ENCODE data around the gene DST. TPM values are rescaled to one million over a fixed set of nuclear protein-coding genes. Genes with fewer than 3 reads are reported as not detected.

DST gene
- total and polyA plus RNA-seq, 2 of the 4 experiments (the other 2 are of a cell fraction): 97.7 to 452 TPM

- H3K27ac ChIP-seq (ENCODE audit: insufficient read depth, low read length): no peak overlapping the region
- H3K9me1 ChIP-seq (ENCODE audit: insufficient read depth, low read length): no peaks in the 10 kb centered on the region
- no peak overlapping the region for H2BK20ac ChIP-seq (ENCODE audit: low read depth, low read length)
- no peak overlapping the region for H2BK5ac ChIP-seq (ENCODE audit: low read depth, low read length, poor library complexity, severe bottlenecking)
- H3K9ac ChIP-seq (ENCODE audit: low read depth, low read length): no peak overlapping the region
- no peak overlapping the region for H3K4me2 ChIP-seq (ENCODE audit: low read depth, low read length)
- no peak overlapping the region for H3K4me3 ChIP-seq (ENCODE audit: insufficient read depth, low read depth, low read length)
- WGBS, 2 experiments (ENCODE audit: extremely low coverage in 2 of 2, insufficient read length in 1 of 2): 100% methylated on average over 8 of the region's 34 CpGs; no CpG with 5 or more reads in 1 of the 2 experiments
- DNase-seq (no peak), ATAC-seq (ENCODE audit: low read depth) (no peak)
- H4K20me1 ChIP-seq (ENCODE audit: insufficient read depth, low read length): no peaks in the 10 kb centered on the region
- no peak overlapping the region for H4K8ac ChIP-seq (ENCODE audit: low read depth in 2 of 2, low read length in 2 of 2)
- H3K14ac ChIP-seq (replicated peaks; ENCODE audit: low read depth, low read length): no peak overlapping the region
- in situ Hi-C loops (cut with MboI; ENCODE audit: low sequenced_read_pairs) (no loop called here), intact Hi-C loops (cut with micrococcal nuclease) (no loop called here), dilution Hi-C loops (cut with HindIII; ENCODE audit: low sequenced_read_pairs, unreplicated experiment) (no loop called here)
- H2AK5ac ChIP-seq (ENCODE audit: low read depth, low read length): no peak overlapping the region
- ChIA-PET POLR2A (ENCODE audit: unreplicated experiment) (no interaction called here), CTCF (no interaction called here)
- H2AFZ ChIP-seq (replicated peaks; ENCODE audit: low read length, poor library complexity): no peak overlapping the region
- no peak overlapping the region for H3K18ac ChIP-seq (ENCODE audit: low read depth, low read length)
- no peak overlapping the region for H3K23ac ChIP-seq (ENCODE audit: low read depth, low read length)
- no peak overlapping the region for H2AK9ac ChIP-seq (replicated peaks; ENCODE audit: low read depth, low read length, poor library complexity)
- H3K4me1 ChIP-seq (ENCODE audit: control insufficient read depth, insufficient read depth, low read length): no peaks in the 10 kb centered on the region
- TF ChIP-seq RAD21 (IDR thresholded peaks at IDR 0.05; ENCODE audit: low read length) (no peak), SMC3 (IDR thresholded peaks at IDR 0.05; ENCODE audit: low read depth, low read length) (no peak), ELK1 (IDR thresholded peaks at IDR 0.05; ENCODE audit: borderline replicate concordance, low read depth, low read length) (no peak), NFE2L2 (IDR thresholded peaks at IDR 0.05; ENCODE audit: low read depth, low read length) (no peak), MAZ (IDR thresholded peaks at IDR 0.05; ENCODE audit: borderline replicate concordance, low read depth, low read length) (no peak), RCOR1 (IDR thresholded peaks at IDR 0.05; ENCODE audit: insufficient replicate concordance, low read length) (no peak), CHD1 (IDR thresholded peaks at IDR 0.05; ENCODE audit: low read depth, low read length) (no peak), USF2 (IDR thresholded peaks at IDR 0.05; ENCODE audit: low read depth, low read length) (no peak)
- no peak overlapping the region for H3K4ac ChIP-seq (ENCODE audit: low read depth, low read length)
- H2BK120ac ChIP-seq (ENCODE audit: low read depth, low read length): no peak overlapping the region
- H3K79me1 ChIP-seq (ENCODE audit: low read depth in 1 of 2, low read length in 2 of 2): no peaks in the 10 kb centered on the region
- no peak overlapping the region for H2BK15ac ChIP-seq (ENCODE audit: low read depth, low read length)
- H3K9me3 ChIP-seq (ENCODE audit: control insufficient read depth, insufficient read depth, low read length): peaks cover 11% of the 10 kb centered on the region; the same call in 1 of the 2 replicates
- H4K5ac ChIP-seq (ENCODE audit: low read depth, low read length): no peak overlapping the region
- no TSS peak for BruUV-seq (replicated peaks)
- no peaks in the 10 kb centered on the region for H3K36me3 ChIP-seq (ENCODE audit: control insufficient read depth, insufficient read depth, low read length)
- no peak overlapping the region for H4K91ac ChIP-seq (ENCODE audit: insufficient read depth, low read depth, low read length)
- H3K56ac ChIP-seq (ENCODE audit: extremely low read depth, insufficient read depth, low read length): no peak overlapping the region
- no peaks in the 10 kb centered on the region; the same call in 1 of the 2 replicates for H3K27me3 ChIP-seq (ENCODE audit: control insufficient read depth, insufficient read depth, low read length)
Measured at GRCh38 chr6:56430629-56431600, 211.8 kb downstream of the DST start.
